GM21717 (cell line): ENCODE results near the gene HOXB9.

Experiments
- ATAC-seq: cut with Tn5 transposase; IDR thresholded peaks from one replicate; pipeline ENCODE4 v1.9.1; 2021; ENCODE audit warnings: mild to moderate bottlenecking, moderate library complexity; ENCODE audit not compliant: unreplicated experiment

Gene HOXB9

DNA sequence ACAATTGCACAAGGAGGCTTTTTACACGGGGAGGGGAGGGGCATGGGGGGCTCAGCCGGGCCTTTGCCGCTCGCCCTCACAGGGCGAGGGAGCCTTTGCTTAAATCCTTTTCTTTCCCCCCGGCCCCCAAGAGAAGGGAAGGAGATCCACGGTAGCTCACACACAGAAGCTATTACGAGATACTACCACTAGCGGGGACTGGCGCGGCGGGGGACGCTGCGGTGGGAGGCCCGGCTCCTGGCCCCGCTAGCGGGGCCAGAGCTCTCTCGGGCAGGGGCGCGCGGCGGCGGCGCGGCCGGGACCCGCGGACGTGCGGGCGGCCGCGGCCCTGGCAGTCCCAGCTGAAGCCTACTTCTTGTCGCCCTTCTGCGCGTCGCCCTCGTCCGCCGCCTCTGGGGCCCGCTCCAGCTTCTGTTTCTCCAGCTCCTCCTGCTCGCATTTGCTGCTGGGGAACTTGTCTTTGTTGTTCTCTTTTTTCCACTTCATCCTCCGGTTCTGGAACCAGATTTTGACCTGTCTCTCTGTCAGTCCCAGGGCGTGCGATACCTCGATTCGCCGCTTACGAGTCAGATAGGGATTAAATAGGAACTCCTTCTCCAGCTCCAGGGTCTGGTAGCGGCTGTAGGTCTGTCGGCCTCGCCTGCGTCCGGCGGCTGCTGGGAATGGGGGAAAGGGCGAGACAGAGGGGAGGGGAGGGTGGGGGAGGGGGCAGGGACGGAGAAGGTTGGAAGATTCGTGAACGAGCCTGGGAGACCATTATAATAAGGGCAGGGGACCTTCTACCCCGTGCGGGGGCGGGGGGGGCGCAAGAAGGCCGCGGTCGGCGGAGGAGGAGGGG is 13.1 kb downstream of the HOXB9 start:
- ATAC-seq: no peak

DNA sequence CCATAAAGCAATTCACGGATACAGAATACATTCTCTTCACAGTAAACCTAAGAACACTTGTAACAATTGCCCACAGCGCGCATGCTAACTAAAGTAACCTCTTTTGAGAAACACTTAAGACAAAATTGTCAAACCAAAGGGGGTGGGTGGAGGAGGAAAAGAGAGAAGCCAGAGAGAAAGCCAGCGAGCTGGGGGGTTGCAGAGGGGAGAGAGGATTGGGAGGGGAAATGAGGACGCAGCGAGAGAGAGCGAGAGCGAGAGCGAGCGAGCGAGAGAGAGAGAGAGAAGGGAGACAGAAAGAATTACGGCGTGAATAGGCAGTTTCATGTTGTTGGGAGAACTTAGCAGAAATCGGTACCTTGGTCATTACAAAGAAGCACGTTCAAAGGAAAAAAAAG is 13.7 kb downstream of the HOXB9 start:
- ATAC-seq: no peak

DNA sequence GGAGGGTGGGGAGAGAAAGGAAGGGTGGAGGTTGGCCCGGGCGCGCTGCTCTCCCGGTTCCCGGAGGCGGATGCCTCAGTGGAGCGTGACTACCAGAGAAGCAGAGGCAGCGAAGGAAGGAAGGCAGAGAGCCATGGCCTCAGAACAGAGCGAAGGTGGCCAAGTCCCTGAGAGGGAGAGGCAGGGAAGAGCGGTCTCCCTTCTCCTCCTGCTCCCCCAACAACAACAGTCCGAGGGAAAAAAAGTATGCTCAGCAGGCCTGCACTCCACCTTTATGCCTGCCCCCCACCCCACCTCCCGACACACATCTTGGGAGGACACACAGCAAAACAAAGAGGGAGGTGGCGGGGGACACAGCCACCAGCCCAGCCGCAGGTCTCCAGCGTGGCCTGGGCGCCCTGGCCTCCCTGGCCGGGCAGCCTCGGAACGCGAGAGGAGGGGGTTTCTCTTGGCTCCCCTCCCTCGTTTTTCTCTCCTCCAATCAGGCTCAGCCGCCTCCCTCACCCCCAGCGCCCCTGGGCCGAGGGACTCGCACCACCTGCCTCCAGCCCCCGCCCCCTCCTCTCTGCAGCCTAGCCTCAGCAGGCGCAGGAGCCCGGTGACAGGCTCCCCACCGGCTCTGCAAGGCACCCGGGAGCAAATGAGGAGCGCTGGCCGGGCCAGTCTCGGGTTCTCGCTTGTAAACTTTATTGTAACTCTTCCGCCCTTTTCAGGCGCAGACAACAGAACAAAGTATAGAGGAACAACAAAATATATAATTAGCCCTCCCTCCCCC is 14.3 kb downstream of the HOXB9 start:
- no peak for ATAC-seq

DNA sequence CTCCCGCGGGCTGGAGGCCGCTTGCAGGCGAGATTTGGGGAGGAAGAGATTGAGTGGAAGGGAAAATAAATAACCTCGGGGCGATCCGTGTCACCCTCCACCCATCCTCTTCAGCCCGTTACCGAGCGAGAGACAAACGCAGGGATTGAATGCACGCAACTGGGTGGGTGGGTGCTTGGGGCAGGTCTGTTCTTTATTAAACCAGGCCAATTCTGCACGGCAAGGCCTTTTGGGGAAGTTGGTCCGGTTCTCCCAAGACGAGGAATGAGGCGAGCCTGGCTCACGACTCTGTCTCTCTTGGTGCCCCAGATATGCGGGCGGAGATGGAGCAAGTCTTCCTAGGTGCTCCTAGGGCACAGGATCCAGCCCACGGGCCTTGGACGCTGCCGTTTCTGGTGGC is 14.9 kb downstream of the HOXB9 start:
- ATAC-seq: no peak

DNA sequence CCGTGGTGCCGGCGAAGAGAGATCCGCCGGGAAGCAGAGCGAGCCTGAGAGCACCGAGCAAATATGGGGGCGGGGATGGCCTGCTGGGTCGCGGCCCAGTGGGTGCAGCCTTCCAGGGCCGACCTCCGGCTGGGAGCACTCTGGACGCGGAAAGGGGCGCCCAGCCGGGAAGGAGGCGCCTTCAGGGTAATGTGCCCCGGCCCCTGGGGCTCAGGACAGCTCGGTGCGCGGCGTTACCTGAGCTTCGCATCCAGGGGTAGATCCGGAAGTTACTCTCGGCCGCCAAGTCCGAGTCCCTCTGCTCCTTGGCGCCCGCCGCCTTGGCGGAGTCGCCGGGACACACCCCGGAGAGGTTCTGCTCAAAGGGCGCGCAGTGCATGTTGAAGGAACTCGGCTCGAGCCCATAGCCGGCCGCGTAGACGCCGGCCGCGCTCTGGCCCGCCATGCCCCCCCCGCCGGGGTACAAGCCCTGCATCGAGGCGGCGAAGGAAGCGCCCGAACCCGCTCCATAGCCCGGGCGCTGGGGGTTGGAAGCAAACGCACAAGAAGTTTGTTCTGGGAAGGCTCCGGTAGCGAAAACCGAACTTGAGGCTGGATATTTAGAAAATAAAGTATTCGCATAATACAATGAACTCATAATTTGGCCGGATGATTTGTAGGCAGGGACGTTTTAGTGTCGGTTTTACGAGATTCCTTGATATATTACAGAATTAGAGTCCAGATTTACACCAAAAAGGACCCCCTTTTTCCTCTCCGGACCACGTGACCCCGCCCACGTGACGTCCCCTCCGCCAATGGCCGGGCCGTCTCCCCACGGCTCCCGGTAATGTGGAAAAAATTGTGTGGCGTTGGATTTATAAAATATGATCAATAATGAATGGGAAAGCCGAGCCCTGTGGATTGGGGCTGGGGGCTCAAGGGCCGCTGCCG is 15.6 kb downstream of the HOXB9 start, which contains the start of gene HOXB7:
Gene HOXB7 (minus strand): TSS at position 736 of the 930 bp plus-strand sequence. CDS start 99 bp downstream, at position 637.
- no peak for ATAC-seq

DNA sequence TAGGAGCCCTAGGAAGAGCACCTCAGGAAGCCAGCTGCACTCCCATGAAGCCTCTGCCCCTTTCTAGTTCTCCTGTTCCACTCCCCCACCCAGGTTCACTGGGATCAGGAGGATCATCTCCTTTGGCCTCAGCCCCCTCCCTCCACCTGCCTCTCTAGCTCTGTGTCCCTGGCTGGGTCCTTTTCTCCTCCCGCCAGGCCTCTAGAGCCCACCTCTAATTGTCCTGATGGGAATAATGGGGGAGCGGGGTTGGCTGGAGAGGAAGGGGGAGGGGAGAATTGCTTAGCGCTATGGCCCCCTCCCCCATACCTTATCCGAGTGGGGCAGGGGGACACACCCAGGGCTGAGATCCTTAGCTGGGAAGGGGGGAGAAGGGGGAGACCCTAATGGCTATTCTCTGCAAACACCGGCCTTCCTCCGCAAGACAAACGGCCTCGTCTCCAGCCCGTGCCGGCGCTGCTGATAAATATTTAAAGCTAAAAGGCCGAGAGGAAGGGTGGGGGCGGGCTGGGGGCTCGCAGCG is 16.3 kb downstream of the HOXB9 start:
- no peak for ATAC-seq

DNA sequence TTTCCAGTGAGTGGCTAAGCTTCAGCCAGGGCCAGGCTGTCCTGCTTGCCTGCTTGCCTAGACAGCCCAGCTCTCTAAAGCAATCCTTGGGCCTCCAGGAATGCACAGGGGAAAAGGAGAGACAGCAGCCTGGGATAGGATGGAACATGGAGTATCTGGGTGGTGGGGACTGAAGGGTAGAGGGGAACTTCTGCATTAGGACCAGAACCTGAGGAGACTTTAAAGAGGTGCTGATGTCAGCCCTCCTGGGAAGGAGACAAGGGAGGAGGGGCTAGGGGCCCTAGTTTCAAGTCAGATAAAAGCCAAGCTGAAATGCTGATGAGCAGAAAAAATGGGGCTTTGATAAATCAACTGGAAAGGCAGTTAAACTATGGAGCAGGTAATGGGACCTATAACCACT is 17.1 kb downstream of the HOXB9 start:
- no peak for ATAC-seq

DNA sequence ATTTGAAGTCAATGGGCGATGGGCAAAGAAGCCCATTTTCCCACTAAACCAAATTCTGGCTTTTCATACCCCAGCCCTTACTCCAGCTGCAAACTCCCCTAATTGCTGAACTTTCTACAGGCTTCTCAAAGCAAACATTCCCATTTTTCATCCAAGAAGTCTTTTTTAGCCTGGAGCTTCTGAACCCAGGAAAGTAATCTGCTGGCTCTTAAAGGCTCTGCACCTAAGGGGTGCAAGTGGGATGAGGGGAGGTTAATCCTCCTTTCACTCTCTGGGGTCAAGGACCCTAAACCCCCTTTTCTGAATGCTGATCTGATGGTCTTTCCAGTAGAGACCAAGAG is 17.7 kb downstream of the HOXB9 start:
- ATAC-seq: no peak

DNA sequence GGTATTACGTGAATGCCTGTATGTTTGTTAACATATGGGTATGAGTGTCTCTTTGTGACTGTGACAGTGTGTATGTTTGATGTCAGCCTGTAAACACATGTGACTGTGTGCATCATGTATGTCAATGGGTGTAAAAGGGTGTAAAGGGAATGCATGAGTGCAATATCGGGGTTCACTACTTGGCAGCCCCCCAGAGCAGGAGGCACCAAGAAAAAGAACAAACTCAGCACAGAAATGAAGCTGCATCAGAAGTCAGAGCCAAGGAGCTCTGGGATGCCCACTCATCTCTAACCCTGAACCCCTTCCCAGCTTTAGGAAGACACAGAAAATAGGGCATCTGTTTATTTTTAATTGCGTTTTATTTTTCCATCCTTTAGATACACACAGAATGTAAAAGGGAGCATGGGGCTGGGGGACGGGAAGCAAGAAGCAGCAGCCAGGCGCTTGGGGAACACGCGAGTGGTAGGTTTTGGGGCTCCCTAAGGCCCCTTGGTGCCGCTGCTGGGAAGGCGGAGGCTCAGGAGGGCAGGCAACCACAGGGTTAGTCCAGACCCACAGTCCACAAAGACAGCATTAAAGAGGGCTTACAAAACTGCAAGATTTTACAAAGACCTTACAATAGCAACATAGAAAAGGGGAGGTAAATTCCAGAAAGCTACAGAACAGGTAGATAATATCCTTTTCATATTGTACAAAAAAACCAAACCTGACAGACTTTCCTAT is 19.1 kb downstream of the HOXB9 start:
- ATAC-seq: no peak

DNA sequence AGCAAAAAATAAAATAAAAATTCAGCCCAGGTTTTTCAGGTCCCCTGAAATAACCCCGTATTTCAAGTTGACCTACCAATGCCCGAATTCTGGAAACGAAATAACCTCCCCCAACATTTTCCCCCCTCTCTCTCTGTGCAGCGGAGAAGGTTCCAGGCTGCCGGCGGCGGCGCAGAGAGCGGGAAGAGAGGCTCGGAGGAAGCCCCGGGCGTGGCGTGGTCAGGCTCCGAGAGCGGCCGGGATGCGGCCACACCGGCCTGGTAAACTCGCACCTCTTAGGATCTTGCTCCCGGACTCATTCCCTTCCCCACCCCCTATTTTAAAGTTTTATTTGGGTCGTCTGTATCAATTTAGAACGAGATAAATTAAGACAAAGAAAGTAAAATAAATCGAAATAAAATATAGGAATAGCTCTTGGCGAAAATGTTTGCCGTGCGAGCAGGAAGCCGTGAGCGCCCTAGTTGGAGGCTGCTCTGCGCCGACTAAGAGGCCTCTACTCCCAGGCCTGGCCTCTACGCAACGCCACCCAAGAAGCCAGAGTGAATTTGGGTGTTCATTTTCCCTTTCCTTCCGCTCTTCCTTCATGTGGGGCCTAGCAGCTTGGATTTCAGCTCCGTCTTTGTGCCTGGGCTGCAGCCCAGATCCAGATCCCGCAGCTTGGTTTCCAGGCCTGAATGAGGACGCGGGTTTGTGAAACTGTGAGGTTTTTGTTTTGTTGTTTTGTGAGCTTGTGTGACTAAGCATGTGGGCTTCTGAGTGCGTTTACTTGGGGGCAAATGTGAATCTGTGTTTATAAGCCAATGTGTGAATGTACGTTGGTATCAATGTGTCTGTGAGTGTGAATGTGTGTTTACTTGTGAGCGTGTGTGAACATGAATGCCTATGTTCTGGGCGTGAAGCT is 19.9 kb downstream of the HOXB9 start:
- ATAC-seq: no peak

DNA sequence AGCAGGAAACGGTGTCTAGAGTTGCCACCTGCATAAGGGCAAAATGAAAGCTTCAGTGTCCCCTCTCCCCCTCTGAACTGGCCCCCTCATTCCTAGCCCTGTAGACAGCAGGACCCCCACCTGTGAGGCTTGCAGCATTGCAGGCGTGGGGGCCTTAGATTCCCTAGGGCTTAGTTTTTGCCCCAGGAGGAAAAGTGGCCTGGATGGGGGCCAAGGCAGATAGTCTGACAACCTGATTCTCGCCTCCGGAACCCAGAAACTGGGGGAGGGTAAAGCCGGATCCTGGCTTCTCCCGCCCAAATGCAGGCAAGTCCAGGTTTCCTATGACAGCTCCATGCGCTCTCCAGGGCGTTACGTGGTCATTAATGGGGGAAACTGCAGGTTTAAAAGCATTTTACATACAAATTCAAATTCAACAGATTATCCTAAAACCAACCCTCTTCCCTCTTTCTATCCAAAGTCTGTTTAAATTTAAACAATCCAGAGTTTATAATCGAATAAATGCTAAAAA is 20.7 kb downstream of the HOXB9 start:
- no peak for ATAC-seq

DNA sequence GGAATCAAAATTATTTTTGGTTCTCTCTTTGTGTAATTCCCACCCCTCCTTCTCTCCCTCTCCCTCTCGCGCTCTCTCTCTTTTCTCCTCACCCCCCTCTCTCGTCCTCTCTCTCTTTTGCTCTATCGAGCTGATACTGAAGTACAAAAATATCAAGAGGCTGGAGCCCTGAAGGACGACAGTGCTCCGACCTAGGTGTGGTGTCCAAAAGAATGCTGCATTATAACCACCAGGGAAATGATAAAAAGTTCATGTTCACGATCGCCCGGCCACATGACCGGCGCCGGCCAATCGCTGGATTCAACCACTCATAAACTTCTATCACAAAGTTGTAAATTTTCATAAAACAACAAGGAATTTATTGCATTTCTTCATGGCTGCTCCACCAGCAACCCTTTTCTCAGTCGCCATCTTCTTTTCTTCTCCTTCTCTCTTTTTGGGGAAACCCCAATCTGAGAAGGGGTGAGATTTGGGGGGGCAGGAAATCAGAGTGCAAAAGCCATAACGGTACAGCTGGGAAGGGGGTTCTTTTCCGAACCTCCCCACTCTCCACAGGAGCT is 21.3 kb downstream of the HOXB9 start, which contains the start of gene HOXB6:
Gene HOXB6 (minus strand): TSS at position 217 of the 560 bp plus-strand sequence. CDS start 6,836 bp downstream, outside the sequence.
- no peak for ATAC-seq

DNA sequence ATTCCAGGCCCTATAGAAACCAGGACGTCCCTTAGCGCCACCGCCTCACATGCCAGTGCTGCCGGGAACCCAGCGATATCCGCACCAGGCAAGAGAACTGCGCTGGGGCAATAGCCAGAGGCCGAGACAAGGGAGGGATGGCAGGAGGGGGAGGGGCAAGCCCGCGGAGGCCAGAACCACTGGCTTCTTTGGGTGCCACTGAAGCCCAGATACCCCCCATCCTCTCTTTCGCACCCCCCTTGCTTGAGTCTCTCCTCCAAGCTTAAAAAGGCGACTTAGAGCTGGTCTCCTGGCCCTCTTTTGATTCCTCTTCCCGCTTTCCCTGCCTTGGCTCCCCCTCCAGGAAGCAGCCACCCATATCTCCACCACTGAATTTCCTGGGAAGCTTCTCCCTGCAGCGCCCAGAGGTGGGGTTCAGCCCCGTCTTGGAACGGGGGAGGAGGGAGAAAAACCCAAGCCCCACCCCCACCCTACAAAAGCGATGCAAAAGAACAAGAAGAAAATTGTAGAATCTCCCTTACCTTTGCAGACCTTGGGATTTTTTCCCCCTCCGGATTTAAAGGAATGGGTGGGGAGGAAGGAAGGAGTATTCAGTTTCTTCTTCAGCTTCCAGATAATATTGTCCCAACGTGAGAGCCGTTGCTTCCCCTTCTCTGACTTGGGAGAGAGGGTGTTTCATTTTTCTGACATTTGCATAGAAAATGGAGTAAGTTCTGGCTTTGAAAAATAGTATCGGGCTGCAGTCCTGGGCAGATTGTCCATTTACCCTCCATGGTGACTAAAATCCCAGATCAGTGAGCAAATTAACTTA is 22.0 kb downstream of the HOXB9 start:
- ATAC-seq: no peak

DNA sequence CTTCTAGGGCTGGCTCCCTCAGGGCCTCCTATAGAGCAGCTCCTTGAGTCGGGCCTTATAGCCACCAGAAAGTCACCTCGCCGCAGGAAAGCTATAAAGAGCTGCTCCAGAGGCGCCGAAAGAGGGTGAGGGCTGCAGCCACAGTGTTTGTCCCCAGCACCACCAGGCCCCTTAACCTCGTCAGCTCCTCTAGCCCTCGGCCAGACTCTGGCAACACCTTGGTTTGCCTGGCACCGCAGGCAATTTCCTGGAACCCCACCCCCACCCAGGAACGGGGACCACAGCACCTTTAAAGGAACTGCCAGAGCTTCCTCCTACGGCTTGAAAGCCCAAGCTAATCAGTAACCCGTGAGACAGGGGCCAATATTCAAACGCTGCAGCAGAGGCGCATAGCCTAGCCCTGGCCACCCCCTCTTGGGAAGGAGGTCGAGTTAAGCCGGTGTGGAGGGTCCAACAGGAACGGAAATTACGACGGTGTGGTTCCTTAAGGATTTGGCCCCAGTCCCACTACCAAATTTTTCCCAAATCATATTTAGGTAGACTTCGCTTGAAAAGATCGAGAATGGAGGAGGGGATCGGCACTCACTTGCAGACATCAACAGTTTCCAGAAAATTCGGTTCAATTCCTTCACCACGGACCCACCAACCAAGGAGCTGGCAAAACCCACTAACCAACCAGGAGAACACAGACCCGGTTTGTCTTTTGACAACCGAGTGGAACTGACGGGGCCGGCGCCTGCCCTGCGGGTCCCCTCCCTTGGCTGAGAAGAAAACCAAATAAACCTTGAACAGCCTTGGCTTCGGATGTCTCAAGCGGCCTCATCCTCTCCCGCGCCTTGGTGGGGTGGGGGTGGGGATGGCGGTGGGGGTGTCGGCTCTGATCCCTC is 24.4 kb downstream of the HOXB9 start:
- no peak for ATAC-seq

DNA sequence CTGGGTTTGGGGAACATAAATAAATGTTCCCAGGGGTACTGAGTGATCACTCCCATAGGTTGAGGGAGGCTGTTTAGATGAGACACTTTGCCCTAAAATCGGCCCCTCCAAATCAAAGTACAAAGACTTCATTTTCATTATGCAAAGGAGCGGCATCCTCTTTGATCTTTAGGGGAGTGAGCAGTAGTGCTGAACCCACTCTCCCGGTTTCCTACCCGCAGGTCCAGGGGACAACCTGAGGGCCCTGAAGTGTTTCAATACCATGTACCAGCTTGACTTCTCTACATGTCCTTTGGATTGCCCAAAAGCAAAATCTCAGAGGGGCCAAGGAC is 25.0 kb downstream of the HOXB9 start:
- no peak for ATAC-seq

DNA sequence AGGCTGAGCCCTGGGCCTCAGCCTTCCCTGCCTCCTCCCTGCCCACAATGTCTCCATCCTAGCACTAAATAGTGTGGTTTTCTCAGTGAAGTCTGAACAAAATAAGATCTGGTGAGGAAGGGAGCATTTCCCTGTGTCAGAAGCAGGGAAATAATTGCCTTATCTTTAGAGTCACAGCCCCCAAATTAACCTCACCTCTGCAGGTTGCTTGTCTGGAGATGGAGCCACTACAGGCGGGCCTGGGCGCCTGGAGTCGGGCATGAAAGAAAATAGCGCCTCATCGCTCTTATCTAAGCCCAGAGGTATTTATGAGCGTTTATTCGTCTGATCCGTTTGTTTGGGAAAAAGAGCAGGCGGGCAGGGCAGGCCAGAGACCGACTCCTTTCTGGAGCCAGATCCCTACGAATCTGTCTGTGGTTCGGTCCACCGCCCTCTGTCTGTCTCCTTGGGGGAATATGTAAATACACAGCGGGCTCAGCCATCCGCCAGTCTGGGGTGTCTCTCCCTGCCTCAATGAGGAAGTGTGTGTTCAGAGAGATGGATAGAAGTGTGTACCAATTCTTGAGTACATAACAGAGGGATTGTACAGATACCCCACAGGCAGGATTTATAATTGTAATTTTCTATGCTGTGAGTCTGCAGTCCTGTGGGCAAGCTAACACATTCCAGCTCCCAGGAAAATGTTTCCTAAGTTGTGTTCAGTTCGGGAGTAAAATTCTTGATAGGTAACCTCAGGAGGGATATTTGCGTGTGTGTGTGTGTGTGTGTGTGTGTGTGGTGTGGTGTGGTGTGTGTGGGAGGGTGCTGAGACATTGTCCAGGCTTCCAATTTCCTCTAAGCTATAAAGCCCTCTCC is 25.7 kb downstream of the HOXB9 start:
- no peak for ATAC-seq
